NCI-H524 (cell line): Measurements from ENCODE around the gene TBX20.
"Not testable (repeated sequence)": the region's sequence is repeated elsewhere in the genome, so short reads cannot be mapped to it uniquely, and the experiment has no call there.

Experiments
- DNase-seq, 2 experiments: peaks; one replicate each; lab custom pipeline; 2025; lab: John Stamatoyannopoulos, UW

TBX20 gene

DNA sequence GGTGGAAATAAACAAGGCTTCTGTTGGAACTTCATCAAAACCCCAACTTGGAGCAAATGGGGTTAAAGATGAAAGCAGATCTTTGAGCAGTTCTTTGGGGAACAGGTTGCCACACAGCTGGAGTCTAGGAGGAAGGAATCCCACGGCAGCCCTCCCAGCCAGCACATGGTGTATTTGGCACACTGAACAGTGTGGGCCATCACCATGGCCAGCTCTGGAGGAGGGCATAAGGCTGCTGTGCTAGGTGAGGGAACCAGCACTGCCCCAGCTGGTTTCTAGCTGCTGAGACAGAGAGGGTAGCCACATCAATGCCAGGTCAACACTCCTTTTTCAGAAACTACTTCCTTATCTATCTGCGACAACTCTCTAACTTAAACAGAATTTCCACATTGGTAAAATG, 33.7 kb downstream of the TBX20 start:
- not testable (repeated sequence) for DNase-seq

DNA sequence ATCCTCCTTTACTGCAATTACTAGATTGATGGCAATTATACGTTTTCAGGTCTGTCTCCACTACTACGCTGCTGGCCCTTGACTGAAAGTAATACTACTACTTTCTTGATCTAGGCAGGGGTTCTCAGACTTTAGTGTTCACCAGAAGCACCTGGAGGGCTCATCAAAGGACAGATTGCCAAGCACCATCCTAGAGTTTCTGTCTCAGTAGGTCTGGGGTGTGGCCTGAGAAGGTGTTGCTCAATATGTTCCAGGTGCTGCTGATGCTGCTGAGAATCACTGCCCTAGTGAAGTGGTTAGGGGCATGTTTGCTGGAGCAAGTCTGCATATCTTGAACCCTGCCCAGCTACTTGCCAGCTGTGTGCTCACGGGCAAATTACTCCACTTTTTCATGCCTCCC, 37.9 kb downstream of the TBX20 start:
- DNase-seq: not testable (repeated sequence)

DNA sequence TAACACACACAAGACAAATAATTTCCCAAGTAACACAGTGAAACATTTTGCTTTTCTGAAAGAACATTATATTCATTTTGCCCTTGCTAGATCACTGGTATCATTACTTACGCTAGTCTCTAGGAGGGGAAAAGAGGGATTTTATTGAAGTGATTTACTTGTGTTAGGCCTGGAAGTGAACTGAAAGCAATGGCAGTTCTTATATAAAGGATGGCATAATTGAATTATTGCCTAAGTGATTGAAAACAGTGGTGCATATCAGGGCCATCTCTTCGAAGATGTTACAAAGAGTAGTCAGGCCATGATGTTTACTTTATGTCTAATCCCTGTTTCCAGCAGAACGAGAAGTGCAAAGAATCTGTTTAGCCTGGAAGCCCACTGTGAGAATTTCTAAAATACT, 38.8 kb downstream of the TBX20 start:
- DNase-seq: not testable (repeated sequence)

DNA sequence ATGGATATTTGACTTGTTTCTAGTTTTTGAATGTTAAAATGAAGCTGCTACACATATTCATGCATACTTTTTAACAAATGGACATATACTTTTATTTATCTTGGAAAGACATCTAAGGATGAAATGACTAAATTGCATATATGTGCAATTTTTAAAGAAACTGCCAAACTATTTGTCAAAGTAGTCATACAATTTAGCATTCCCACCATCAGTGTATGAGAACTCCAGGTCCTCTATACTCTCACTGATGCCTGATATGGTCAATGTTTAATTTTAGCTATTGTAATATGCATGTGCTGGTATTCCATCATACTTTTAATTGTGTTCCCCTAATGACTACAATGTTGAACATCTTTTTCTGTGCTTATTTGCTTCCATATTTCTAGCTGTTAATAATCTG, 47.0 kb downstream of the TBX20 start:
- not testable (repeated sequence) for DNase-seq

DNA sequence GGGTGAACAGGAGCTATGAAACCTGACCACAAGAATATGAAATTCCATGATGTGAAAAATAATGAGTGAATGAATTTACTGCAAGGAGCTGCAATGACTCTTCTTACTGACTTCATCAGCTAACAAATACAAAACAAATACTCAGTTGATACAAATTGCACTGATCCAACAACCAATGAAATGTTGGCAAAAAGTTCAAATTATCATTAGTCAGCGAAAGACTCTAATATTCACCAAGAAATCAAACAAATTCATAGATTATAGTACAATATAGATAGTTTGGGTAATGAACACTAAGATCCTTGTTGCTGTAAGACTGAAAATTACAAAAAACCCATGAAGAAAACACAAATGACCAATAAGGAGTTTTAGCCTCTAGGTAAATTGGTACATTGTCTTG, 49.0 kb downstream of the TBX20 start:
- DNase-seq: not testable (repeated sequence)

DNA sequence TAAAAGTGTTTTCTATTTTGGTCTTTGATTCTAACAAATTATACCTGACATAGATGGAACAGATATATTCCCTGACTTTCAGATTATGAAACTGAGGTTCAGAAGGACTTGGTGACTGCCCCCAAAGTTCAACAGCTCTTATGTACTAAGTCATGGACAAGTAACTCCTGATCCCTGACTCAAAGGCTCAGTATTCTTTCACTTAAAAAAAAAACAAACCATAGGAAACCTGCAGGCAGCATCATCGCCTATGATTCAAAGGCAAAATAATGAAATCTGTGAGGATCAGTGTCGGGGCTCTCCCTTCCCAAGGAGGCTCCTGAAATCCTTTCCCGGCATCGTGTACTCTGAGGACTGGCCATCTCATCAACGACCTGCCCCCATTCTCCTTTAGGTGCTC, 49.9 kb downstream of the TBX20 start:
- DNase-seq: not testable (repeated sequence)

DNA sequence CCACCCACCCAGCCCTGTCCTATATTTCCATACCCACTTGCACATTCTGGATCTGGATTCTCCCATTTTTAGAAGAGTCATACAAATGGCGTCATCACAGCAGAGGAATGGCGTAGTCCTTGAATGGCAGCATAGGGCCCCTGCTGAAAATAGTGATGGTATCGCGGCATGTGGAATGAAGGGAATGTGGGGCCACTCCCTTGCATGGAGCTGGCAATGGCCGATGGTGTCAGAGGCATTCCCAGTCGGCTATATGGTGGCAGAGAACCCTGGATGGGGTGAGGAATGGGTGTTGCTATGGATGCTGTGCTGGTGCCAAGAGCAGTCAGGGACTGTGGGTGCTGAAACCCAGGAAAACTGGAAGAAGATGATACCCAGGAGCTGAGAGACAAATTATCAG, 51.5 kb downstream of the TBX20 start:
- DNase-seq: not testable (repeated sequence)

DNA sequence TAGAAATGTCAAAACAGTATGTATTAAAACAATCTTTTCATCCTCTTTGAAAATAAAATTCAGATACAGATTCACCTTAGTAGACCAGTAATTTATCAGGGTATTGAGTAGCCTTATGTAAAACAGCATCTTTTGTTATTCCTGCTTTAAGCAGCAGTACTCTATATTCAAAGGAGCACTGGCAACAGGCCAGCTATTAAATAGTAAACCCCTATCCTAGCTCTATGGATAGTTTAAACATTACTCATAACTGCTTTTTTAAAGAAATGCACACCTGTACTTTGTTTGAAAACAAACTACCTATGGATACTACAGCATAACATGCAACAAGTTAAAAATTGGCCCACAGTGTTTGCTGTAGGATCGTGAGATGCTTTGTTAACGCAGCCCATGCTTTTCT, 53.7 kb downstream of the TBX20 start:
- not testable (repeated sequence) for DNase-seq

DNA sequence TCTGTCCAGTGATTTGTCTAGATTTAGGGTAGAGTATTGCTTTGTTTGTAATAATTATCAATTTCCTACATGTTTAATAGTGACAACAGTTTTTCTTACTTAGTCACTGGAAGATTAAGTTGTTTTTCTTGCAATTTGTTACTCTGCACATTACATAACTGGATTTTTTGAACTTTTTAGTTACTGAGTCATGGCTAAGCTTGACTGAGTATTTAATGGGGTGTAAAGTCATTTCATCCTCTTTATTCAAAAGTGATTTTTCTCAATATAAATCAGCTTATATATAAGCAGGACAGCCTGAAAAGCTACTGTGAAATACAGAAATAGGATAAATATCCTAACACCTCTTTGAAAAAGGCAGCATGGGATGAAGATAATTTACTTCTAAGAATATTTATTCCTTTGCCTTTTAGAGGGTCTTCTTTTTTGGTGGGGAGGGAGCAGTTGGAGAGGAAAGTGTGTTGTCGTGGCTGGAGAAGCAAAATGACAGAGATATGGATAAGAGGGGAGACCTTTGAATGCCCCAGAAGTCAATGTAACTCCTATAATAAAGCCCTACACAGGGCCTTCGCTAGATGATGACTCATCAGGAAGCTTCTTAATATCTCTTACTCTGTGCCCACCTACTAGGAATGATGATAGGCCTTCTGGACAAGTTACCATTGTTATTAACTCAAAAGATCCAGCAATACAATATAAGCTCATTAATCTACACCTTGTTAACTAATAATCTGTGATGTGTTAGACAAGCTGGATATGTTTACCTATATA, 55.3 kb downstream of the TBX20 start:
- DNase-seq: not testable (repeated sequence)

DNA sequence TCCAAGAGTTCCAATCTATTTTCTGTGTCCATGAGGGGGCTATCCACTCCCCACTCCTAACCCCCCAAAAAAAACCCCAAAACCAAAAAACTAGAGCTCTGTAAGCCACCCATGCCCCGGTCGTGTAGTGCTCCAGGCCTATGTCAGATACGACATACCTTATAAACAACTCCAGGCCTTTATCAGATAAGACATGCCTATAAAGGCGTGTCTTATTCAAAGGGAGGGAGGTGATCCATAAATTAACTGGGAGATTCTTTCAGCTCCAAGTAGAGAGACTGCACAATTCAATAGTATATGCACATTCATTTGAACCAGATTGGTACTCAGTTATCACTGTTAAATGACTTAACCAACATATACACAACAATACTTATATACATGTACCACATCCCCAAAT, 62.3 kb downstream of the TBX20 start:
- DNase-seq: not testable (repeated sequence)

DNA sequence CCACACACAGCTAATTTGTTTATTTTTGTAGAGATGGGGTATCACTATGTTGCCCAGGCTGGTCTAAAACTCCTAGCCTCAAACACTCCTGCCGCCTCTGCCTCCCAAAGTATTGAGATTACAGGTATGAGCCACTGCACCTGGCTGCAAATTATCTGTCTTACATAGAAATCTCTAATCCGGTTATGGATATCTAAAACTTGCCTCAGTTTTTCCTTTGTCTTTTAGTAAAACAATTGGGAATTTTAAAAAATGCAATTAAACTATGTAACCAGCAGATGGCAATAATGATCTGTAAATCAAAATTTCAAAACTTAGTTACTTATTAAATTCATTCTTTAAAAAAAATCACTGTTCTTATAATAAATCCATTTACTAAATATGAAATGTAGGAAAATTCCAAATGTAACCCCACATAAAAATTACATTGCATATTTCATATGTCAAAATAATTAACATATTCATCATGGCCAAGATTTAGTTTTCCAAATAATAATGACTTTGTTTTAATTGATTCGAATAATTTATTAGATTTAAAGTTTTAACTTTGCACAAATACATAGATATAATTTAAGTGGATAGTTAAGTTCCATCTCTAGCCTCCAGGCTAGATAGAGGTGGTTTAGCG, 63.6 kb downstream of the TBX20 start:
- DNase-seq: not testable (repeated sequence)

DNA sequence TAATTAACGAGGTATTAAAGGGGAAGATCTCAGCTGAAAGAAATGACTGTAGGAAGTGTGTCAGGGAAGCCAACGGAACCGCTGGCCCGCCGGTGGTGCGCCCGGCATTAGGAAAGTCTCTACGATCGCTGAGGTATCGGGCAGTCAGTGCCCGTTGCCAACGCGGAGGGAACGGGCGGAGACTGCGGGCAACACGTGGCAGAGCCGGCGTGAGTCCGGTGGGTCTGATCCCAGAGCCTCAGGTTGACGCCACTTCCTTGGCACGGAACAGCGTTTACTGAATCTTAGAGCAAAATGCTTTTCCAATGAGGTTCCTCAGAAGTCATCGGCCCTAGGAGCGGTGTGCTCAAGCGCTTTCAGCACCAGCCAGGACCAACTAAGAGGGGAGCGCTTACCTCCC, 67.1 kb downstream of the TBX20 start:
- peak; percentile 45 to 65 for DNase-seq

DNA sequence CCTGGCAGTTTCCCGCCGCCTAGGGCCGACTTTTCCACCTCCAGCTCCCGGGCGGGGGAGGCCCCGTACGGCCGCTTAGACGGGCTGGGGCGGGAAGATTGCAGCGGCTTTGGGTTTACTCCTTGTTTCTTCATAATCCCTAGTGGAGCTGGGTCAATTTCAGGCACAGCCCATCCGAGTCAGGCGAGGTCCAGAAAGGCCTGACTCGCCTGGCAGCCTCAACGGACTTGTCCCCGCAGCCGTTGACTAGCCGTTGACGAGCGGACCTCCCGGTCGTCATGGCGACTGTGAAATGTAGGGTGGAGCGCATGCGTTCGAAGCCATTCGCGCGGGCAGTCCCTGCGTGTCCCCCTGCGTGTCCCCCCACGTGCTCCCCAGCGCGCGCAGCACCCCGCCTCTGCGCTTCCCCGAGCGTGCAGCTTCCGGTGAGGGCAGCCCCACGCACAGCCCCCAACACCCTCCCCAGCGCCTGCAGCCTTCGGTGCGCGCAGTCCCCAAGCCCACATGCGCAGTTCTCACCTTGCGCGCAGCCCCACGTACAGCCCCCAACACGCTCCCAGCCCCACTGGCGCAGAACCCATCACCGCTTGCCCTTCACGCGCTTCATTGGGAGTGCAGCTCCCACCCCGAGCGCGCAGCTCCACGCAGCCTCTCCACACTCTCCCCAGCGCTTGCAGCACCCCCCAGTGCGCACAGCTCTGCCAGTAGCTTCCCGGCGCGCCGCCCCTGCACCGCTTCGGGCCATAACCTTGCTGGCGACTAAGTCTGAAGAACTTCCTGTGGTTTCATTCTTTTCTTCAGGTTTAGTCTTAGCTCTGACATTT, 67.8 kb downstream of the TBX20 start:
- peak; percentile 63 to 82 for DNase-seq

DNA sequence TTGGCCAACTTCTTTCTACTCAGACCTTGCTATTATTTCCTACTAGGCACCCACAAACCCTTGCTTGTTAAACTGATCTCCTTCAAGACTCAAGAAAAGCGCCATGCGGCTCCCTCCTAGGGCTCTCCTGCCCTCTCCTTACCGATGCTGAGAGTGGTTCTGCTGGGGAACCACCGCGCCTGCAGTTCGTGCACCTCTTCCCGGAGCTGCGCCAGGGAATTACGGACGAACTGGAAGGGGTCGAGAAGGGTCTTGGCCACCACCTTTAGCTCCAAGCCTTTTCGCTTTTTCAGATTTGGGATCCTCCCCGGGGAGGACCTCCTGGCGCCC, 68.4 kb downstream of the TBX20 start:
- DNase-seq: peak in 1 of 2 experiments; percentile 27

DNA sequence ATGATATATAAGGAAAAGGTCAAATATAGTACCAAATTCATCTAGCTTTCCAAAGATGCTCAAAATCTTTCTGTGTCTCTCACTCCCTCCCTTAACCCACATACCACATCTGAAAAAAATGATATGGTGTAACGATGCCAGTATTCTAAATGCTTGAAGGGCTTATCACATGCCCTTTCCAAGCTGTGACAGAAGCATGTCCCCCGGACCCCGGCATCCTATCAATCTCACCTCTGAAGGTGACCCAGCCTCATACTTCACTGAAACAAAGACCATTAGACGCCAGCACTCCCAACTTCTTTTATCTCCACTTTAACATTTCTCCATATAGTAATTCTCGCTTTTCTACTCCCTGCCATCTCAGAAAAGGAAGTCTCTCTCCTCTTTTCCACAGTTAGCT, 68.9 kb downstream of the TBX20 start:
- not testable (repeated sequence) for DNase-seq

DNA sequence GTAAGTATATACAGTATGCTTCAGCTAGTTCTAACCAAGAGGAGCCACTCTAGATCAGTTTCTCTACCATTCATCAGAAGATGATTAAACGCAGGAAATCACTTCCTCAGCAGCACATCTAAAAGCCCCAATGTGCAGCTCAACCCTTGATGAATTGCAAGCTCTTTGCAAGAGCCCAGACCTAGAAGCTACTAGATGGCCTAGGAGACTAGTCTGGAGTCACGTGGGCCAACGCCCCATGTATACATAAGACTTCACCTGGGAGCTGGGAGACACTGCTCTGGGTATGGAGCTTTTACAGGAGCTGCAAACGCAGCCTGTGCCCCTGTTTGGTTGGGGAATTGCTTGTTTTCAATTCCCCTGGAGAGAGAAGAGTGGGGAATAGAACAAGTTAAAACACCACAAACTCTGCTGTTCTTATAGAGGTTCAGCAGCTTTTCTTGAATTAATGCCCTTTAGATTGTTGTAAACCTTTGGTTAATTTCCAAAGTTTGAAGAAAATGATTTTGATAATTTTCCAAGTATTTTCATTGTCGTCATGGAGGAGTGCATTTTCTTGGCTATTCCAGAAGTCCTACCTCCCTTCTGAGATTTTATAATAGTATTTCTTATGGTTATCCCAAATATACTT, 69.9 kb downstream of the TBX20 start:
- DNase-seq: not testable (repeated sequence)

DNA sequence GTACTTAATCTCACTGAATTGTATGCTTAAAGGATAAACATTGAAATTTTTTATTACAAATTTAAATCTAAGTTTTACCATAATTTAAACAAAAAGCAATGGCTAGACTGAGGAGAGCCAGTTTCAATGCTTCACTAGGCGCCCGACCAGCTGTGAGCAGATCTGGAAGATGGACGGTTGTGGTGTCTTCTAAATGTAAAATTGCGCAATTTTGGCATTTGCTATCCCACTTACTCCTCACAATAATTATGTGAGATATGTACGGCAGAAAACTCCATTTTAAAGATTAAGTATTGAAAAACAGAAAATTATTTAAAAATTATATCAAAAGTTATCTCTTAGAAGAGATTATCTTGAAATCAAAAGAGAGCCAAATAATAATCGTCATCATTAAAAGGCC, 73.2 kb downstream of the TBX20 start:
- not testable (repeated sequence) for DNase-seq

DNA sequence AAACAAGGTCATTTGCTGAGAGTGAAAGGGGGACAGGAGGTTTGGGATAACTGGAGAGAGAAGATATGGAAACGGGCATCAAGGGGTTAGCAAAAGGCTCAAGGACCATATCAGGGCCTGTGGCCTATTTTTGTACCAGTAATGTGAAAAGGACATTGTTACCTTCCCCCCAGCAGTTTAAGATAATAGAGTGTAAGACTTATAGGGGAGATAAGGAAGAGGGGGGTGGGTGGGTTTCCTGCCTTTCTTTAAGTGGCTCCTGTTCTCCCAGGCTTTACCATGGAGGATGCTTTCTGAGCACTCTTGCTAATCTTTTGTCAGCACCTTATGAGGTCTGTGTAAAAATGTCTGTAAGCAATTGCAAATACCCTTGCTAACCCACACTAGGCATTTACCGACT, 80.7 kb downstream of the TBX20 start:
- DNase-seq: not testable (repeated sequence)

DNA sequence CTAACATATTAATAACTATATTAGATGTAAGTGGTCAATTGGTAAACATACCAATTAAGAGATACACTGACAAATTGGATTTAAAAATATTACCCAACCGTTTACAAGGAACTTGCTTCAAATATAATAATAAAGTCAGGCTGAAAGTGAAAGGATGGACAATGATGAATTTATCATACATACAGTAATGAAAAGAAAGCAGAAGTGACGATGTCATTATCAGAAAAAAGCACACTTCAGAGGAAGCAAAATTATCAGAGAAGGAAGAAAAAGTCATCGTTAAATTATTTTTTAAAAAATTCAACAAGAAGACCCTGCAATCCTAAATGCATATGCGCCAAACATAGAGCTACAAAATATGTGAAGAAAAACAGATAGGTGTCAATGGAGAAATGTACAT, 81.8 kb downstream of the TBX20 start:
- DNase-seq: not testable (repeated sequence)

DNA sequence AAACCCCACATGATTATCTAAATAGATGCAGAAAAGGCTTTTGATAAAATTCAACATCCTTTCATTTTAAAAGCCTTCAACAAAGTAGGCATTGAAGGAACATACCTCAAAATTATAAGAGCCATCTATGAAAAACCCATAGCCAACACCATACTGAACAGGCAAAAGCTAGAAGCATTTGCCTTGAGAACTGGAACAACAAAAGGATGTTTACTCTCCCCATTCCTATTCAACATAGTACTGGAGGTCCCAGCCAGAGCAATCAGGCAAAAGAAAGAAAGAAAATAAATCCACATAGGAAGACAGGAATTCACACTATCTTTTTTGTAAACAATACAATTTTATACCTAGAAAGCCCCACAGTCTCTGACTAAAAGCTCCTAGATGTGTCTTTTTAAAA, 86.2 kb downstream of the TBX20 start:
- DNase-seq: not testable (repeated sequence)

DNA sequence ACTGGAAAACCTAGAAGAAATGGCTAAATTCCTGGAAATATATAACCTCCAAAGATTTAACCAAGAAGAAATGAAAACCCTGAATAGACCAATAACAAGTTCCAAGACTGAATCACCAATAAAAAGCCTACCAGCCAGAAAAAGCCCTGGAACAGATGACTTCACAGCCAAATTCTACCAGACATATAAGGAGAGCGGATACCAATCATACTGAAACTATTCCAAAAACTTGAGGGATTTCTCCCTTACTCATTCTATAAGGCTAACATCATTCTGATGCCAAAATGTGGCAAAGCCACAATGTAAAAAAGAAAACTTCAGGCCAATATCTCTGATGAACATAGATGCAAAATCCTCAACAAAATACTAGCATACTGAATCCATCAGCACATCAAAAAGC, 86.7 kb downstream of the TBX20 start:
- DNase-seq: not testable (repeated sequence)

DNA sequence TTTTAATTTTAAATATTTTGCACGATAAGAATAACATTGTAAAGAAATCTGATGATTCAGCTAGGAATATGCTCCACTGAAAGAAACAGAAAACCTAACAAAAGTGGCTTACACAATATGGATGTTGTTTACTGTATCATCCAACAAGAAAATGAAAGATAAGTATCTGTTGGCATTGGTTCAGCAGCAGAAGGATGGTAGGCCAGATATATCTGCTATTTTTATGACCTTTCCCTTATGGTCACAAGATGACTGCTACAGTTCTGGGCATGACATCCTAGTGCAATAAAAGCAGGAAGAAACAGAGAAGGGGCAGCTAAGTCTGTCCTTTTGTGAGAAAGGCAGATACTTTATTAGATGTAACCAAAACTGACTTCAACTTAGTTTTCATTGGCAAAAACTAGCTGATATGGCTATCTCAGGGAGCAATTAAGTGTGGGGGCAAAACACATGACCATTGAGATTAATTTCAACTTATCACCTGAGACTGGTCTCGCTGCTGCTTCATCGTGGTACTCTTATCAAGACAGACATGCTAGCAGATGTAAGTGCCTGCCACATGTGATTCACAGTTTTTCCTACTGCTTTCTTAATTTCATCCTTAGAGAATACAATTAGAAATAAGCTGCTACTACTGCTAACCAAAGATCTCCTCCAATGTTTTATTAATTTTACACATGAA, 92.7 kb downstream of the TBX20 start:
- DNase-seq: not testable (repeated sequence)
